ENCODE results near the gene KCNT2.

- TF ChIP-seq CTCF (IDR thresholded peaks at IDR 0.05) (no peak), POLR2A (IDR thresholded peaks at IDR 0.05) (no peak), EP300 (IDR thresholded peaks at IDR 0.05) (no peak)
Observed at GRCh38 chr1:196418772-196419171, 189.5 kb downstream of the KCNT2 start.
